Peyer's patch (tissue), 4 donors: ENCODE data around the gene RASGRP4. TPM values are rescaled to one million over a fixed set of nuclear protein-coding genes. Genes with fewer than 3 reads are reported as not detected.
A peak's percentile ranks its signal among the peaks of the same experiment; 100 is the strongest.

ENCODE experiments used
- DNase-seq, 3 donors: peaks; one replicate each; pipeline ENCODE4 v3.0.0-alpha.2; 2017 to 2019
- H3K27ac ChIP-seq, 4 donors: fragments of 200-600 bp; sonication (generic); one replicate each; pipeline ENCODE4 v1.5.1; 2016 to 2019
- H3K27me3 ChIP-seq, 2 donors: fragments of 200-600 bp; sonication (generic); one replicate each; pipeline ENCODE4 v1.5.1; 2019
- H3K36me3 ChIP-seq, 3 donors: fragments of 200-600 bp; sonication (generic); one replicate each; pipeline ENCODE4 v1.5.1; 2016 to 2019
- H3K4me1 ChIP-seq, 4 donors: fragments of 200-600 bp; sonication (generic); one replicate each; pipeline ENCODE4 v1.5.1; 2016 to 2019
- H3K4me3 ChIP-seq, 4 donors: fragments of 200-600 bp; sonication (generic); 1 replicate in 3 of 4; 2 replicates in 1 of 4; pipeline ENCODE4 v1.5.1; 2016 to 2019; ENCODE audit warnings: mild to moderate bottlenecking in 1 of 4
- H3K9me3 ChIP-seq, 4 donors: fragments of 200-600 bp; sonication (generic); one replicate each; pipeline ENCODE4 v1.5.1; 2016 to 2019; ENCODE audit warnings: mild to moderate bottlenecking in 1 of 4
- CTCF ChIP-seq, 6 experiments: fragments of 450-650 bp in 4 of 6; fragments of 200-600 bp in 2 of 6; sonication (generic) in 1 of 6; IDR thresholded peaks; one replicate each; pipeline ENCODE4 v1.5.1; 2017 to 2019; ENCODE audit warnings: antibody characterized with exemption in 6 of 6, mild to moderate bottlenecking in 3 of 6, moderate library complexity in 1 of 6
- POLR2A ChIP-seq, 2 donors: fragments of 450-650 bp; IDR thresholded peaks; one replicate each; pipeline ENCODE4 v1.5.1; 2017; ENCODE audit warnings: antibody characterized with exemption in 2 of 2, mild to moderate bottlenecking in 2 of 2, moderate library complexity in 2 of 2
- total RNA-seq, 4 donors: library from RNA; depleted of rRNA; stranded (reverse); fragments of >200 nt; gene quantifications; one replicate each; pipeline ENCODE4 v1.1.0, GENCODE V29; 2016

The RASGRP4 gene
- total RNA-seq, 4 donors from 2014 or later: 0.70 to 9.1 (median 1.7) TPM

DNA sequence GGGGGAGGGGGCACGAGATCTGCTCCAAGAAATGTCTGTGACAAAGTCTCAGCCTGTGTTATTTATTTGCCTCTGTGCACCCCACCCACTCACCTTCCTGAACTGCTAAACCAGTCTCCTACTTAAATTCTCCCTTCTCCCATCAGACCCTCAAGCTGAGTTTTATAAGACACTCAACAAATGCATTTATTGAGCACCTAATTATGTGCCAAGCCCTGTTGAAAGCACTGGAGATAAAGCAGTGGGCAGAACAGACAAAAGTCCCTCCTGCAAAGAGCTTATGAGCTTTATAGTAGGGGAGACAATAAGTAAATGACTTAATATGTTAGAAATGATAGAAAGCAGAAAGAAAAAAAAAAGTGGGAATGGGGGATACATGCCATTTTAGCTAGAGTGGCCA is 26.5 kb downstream of the RASGRP4 start:
- Histone ChIP-seq H3K9me3 (no peaks in the 10 kb centered on the region), H3K27me3 (no peaks in the 10 kb centered on the region), H3K4me3 (no peak overlapping the region), H3K36me3 (peaks cover 0 to 2% (median 0%) of the 10 kb centered on the region in 3 donors), H3K27ac (no peak overlapping the region), H3K4me1 (peaks cover 0 to 19% (median 8%) of the 10 kb centered on the region in 4 donors)
- DNase-seq: no peak
- TF ChIP-seq CTCF (IDR thresholded peaks at IDR 0.05) (no peak), POLR2A (IDR thresholded peaks at IDR 0.05) (no peak)

DNA sequence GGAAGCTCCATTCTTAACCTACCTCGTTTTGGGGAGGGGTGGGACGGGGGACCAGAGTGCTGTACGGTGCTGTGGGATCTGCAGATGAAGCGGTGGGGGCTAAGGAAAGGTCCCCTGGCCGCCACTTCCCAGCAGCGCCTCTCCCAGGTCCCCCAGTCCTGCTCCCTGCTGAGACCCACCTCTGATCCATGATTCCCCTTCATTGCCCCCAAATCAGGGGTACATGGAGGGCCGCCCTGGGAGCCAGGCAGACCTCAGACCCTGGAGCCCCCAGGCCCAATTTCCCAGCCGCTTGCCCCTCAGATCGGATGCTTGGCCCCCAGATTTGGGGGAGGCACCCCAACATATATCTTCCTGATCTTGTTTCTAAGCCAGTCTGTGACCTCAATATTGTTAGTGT is 26.9 kb downstream of the RASGRP4 start:
- Histone ChIP-seq H3K4me1 (peaks cover 0 to 16% (median 9%) of the 10 kb centered on the region in 4 donors), H3K36me3 (no peaks in the 10 kb centered on the region), H3K27me3 (no peaks in the 10 kb centered on the region), H3K9me3 (no peaks in the 10 kb centered on the region), H3K4me3 (no peak overlapping the region), H3K27ac (no peak overlapping the region)
- TF ChIP-seq CTCF (IDR thresholded peaks at IDR 0.05): no peak
- TF ChIP-seq POLR2A (IDR thresholded peaks at IDR 0.05): no peak
- DNase-seq: no peak

- DNase-seq: no peak
- peak overlapping the region in 1 of 4 donors; percentile 62 for H3K27ac ChIP-seq
- no peaks in the 10 kb centered on the region for H3K27me3 ChIP-seq
These were observed 30.5 kb downstream of the RASGRP4 start for GRCh38 chr19:38395381-38396114.

GRCh38 chr19:38394488-38394887 is 31.5 kb downstream of the RASGRP4 start:
- H3K36me3 ChIP-seq: no peaks in the 10 kb centered on the region
- H3K27me3 ChIP-seq: no peaks in the 10 kb centered on the region
- peak in 2 of 3 donors; percentile 59 for DNase-seq
- no peak for TF ChIP-seq CTCF (IDR thresholded peaks at IDR 0.05)
- no peaks in the 10 kb centered on the region for H3K9me3 ChIP-seq
- peak overlapping the region in 1 of 4 donors; percentile 44 for H3K4me3 ChIP-seq
- peaks cover 0 to 13% (median 6%) of the 10 kb centered on the region in 4 donors for H3K4me1 ChIP-seq
- H3K27ac ChIP-seq: no peak overlapping the region

More at GRCh38 chr19:38395381-38396114, 30.5 kb downstream of the RASGRP4 start:
- H3K9me3 ChIP-seq: no peaks in the 10 kb centered on the region
- H3K36me3 ChIP-seq: no peaks in the 10 kb centered on the region
- peaks cover 0 to 13% (median 6%) of the 10 kb centered on the region in 4 donors for H3K4me1 ChIP-seq
- no peak for TF ChIP-seq CTCF (IDR thresholded peaks at IDR 0.05)
- TF ChIP-seq POLR2A (IDR thresholded peaks at IDR 0.05): no peak
- peak overlapping the region; percentile 29 to 48 (median 44) for H3K4me3 ChIP-seq

GRCh38 chr19:38392707-38393308 is 33.2 kb downstream of the RASGRP4 start:
- DNase-seq: peak in 2 of 3 donors; percentile 61 to 84
- H3K27me3 ChIP-seq: no peaks in the 10 kb centered on the region
- H3K4me1 ChIP-seq: peaks cover 0 to 28% (median 20%) of the 10 kb centered on the region in 4 donors

More at GRCh38 chr19:38392707-38393308, 33.2 kb downstream of the RASGRP4 start:
- TF ChIP-seq POLR2A (IDR thresholded peaks at IDR 0.05) (peak in 1 of 2 donors; percentile 15), CTCF (IDR thresholded peaks at IDR 0.05) (no peak)
- Histone ChIP-seq H3K4me3 (no peak overlapping the region), H3K27ac (no peak overlapping the region), H3K36me3 (no peaks in the 10 kb centered on the region), H3K9me3 (no peaks in the 10 kb centered on the region)
